Measurements from ENCODE around the gene ASPSCR1. TPM values are rescaled to one million over a fixed set of nuclear protein-coding genes. Genes with fewer than 3 reads are reported as not detected.

Gene ASPSCR1
- total RNA-seq, 1 experiment from 2014 or later = 59.2 TPM

GRCh38 chr17:82001571-82002056 lies 24.2 kb downstream of the ASPSCR1 start:
- Histone ChIP-seq H3K27me3 (replicated peaks; ENCODE audit: control insufficient read depth, insufficient read depth, low read length) (no peaks in the 10 kb centered on the region), H3K4me3 (ENCODE audit: low read depth, low read length) (no peak overlapping the region), H3K36me3 (ENCODE audit: control insufficient read depth, insufficient read depth, low read length) (no peaks in the 10 kb centered on the region; the same call in 1 of the 2 replicates), H3K4me1 (peaks cover 19% of the 10 kb centered on the region), H3K9me3 (no peaks in the 10 kb centered on the region)
- no peak for TF ChIP-seq CTCF (IDR thresholded peaks at IDR 0.05; ENCODE audit: insufficient read depth in 1 of 2, low read depth in 1 of 2, low read length in 1 of 2, severe bottlenecking in 1 of 2, unreplicated experiment in 1 of 2)
- intact Hi-C loops (cut with micrococcal nuclease; ENCODE audit: unreplicated experiment) = no loop called here
- Mint-ChIP-seq H3K36me3 (ENCODE audit: insufficient read depth, unreplicated experiment) (peaks cover 12% of the 10 kb centered on the region), H3K27ac (ENCODE audit: unreplicated experiment) (peak overlapping the region; percentile 29), H3K9me3 (ENCODE audit: unreplicated experiment) (no peaks in the 10 kb centered on the region), H3K27me3 (ENCODE audit: insufficient read depth, unreplicated experiment) (no peaks in the 10 kb centered on the region), H3K4me1 (ENCODE audit: low read depth, unreplicated experiment) (no peaks in the 10 kb centered on the region), H3K4me3 (ENCODE audit: unreplicated experiment) (no peak overlapping the region)
- BruUV-seq (replicated peaks) = no TSS peak
- POLR2A ChIA-PET = no interaction called here
- CTCF ChIA-PET = no interaction called here
- no peak for DNase-seq

- H3K27me3 ChIP-seq (replicated peaks; ENCODE audit: control insufficient read depth, insufficient read depth, low read length) = no peaks in the 10 kb centered on the region
- Mint-ChIP-seq H3K4me3 (ENCODE audit: unreplicated experiment) (no peak overlapping the region), H3K9me3 (ENCODE audit: unreplicated experiment) (no peaks in the 10 kb centered on the region), H3K27ac (ENCODE audit: unreplicated experiment) (no peak overlapping the region), H3K4me1 (ENCODE audit: low read depth, unreplicated experiment) (no peaks in the 10 kb centered on the region), H3K27me3 (ENCODE audit: insufficient read depth, unreplicated experiment) (no peaks in the 10 kb centered on the region), H3K36me3 (ENCODE audit: insufficient read depth, unreplicated experiment) (peaks cover 17% of the 10 kb centered on the region)
- no peaks in the 10 kb centered on the region for H3K9me3 ChIP-seq
- H3K4me3 ChIP-seq (ENCODE audit: low read depth, low read length) = no peak overlapping the region
- ChIA-PET CTCF (interaction anchor here (0.6 to 1.9 kb wide), 2 partner anchors 16 to 88 kb away, joined by 3 to 9 read pairs; no protein-coding TSS in a partner anchor), POLR2A (interaction anchor here (0.6 to 2.3 kb wide), 2 partner anchors 19 to 20 kb away, joined by 3 to 9 read pairs; partner anchors contain the start of genes CENPX and LRRC45)
- peaks cover 19% of the 10 kb centered on the region for H3K4me1 ChIP-seq
- no peaks in the 10 kb centered on the region; the same call in 1 of the 2 replicates for H3K36me3 ChIP-seq (ENCODE audit: control insufficient read depth, insufficient read depth, low read length)
- no TSS peak for BruUV-seq (replicated peaks)
- intact Hi-C loops (cut with micrococcal nuclease; ENCODE audit: unreplicated experiment) = no loop called here
- DNase-seq = peak; percentile 71 to 80
- no peak for TF ChIP-seq CTCF (IDR thresholded peaks at IDR 0.05; ENCODE audit: insufficient read depth in 1 of 2, low read depth in 1 of 2, low read length in 1 of 2, severe bottlenecking in 1 of 2, unreplicated experiment in 1 of 2)
These were observed 26.3 kb downstream of the ASPSCR1 start for GRCh38 chr17:82003411-82004381.

- H3K27ac Mint-ChIP-seq (ENCODE audit: unreplicated experiment) = no peak overlapping the region
- H3K4me1 Mint-ChIP-seq (ENCODE audit: low read depth, unreplicated experiment) = no peaks in the 10 kb centered on the region
- ChIA-PET CTCF (interaction anchor here (1.9 kb wide), 1 partner anchor 15 kb away, joined by 9 read pairs; no protein-coding TSS in a partner anchor), POLR2A (no interaction called here)
- Histone ChIP-seq H3K36me3 (ENCODE audit: control insufficient read depth, insufficient read depth, low read length) (no peaks in the 10 kb centered on the region; the same call in 1 of the 2 replicates), H3K4me1 (peaks cover 19% of the 10 kb centered on the region), H3K4me3 (ENCODE audit: low read depth, low read length) (no peak overlapping the region), H3K9me3 (no peaks in the 10 kb centered on the region), H3K27me3 (replicated peaks; ENCODE audit: control insufficient read depth, insufficient read depth, low read length) (no peaks in the 10 kb centered on the region)
- no peak for DNase-seq
- H3K36me3 Mint-ChIP-seq (ENCODE audit: insufficient read depth, unreplicated experiment) = peaks cover 17% of the 10 kb centered on the region
- BruUV-seq (replicated peaks) = no TSS peak
- H3K4me3 Mint-ChIP-seq (ENCODE audit: unreplicated experiment) = no peak overlapping the region
- H3K9me3 Mint-ChIP-seq (ENCODE audit: unreplicated experiment) = no peaks in the 10 kb centered on the region
- TF ChIP-seq CTCF (IDR thresholded peaks at IDR 0.05; ENCODE audit: insufficient read depth in 1 of 2, low read depth in 1 of 2, low read length in 1 of 2, severe bottlenecking in 1 of 2, unreplicated experiment in 1 of 2) = no peak
- intact Hi-C loops (cut with micrococcal nuclease; ENCODE audit: unreplicated experiment) = no loop called here
- no peaks in the 10 kb centered on the region for H3K27me3 Mint-ChIP-seq (ENCODE audit: insufficient read depth, unreplicated experiment)
These were observed 27.4 kb downstream of the ASPSCR1 start for GRCh38 chr17:82004517-82005455.
